CD4-positive, alpha-beta T cell (primary cell): ENCODE results near the gene CDH4. TPM values are rescaled to one million over a fixed set of nuclear protein-coding genes. Genes with fewer than 3 reads are reported as not detected.
"Not testable (repeated sequence)": the region's sequence is repeated elsewhere in the genome, so short reads cannot be mapped to it uniquely, and the experiment has no call there.

Experiments used
- ATAC-seq: fragments of 200-7000 bp; cut with Tn5 transposase; one replicate; pipeline ENCODE4 v1.10.0; 2022; ENCODE audit warnings: mild to moderate bottlenecking; ENCODE audit not compliant: poor library complexity
- CTCF ChIA-PET: fragments of 350-600 bp; sonication (Branson Sonifier 250); formaldehyde crosslinking; loops from one replicate; lab custom pipeline; 2021; ENCODE audit warnings: antibody characterized with exemption, inconsistent platforms; lab: Charles Lee
- POLR2A ChIA-PET: fragments of 350-600 bp; sonication (Branson Sonifier 250); formaldehyde crosslinking; loops from one replicate; lab custom pipeline; 2021; ENCODE audit warnings: antibody characterized with exemption, inconsistent platforms; lab: Charles Lee
- DNase-seq, 14 experiments: peaks; one replicate each; pipeline ENCODE4 v3.0.0-alpha.2; 2013 to 2020; ENCODE audit warnings: mixed read lengths in 2 of 14
- H3K27ac ChIP-seq, 2 donors: one replicate each; pipeline versions ENCODE4 v1.5.1 to v1.7.0; 2013; ENCODE audit warnings: low read length in 2 of 2, low read depth in 1 of 2, mild to moderate bottlenecking in 1 of 2
- H3K27me3 ChIP-seq, 2 experiments: 1 replicate in 1 of 2; 2 replicates in 1 of 2; pipeline versions ENCODE4 v1.6.1 to v1.7.0; 2013; ENCODE audit warnings: low read length in 2 of 2, control low read depth in 1 of 2, mild to moderate bottlenecking in 1 of 2, moderate library complexity in 1 of 2; ENCODE audit not compliant: insufficient read depth in 2 of 2, control insufficient read depth in 1 of 2
- H3K36me3 ChIP-seq: one replicate; pipeline ENCODE4 v1.6.1; 2013; ENCODE audit warnings: low read length, control low read depth; ENCODE audit not compliant: insufficient read depth
- H3K4me1 ChIP-seq: one replicate; pipeline ENCODE4 v1.6.1; 2013; ENCODE audit warnings: low read length, control low read depth; ENCODE audit not compliant: insufficient read depth
- H3K4me3 ChIP-seq: one replicate; pipeline ENCODE4 v1.5.1; 2013; ENCODE audit warnings: mild to moderate bottlenecking, low read length, moderate library complexity
- H3K9me3 ChIP-seq, 2 experiments: 1 replicate in 1 of 2; 2 replicates in 1 of 2; pipeline versions ENCODE4 v1.6.1 to v1.7.0; 2013; ENCODE audit warnings: low read length in 2 of 2, mild to moderate bottlenecking in 2 of 2, control low read depth in 1 of 2, moderate library complexity in 1 of 2; ENCODE audit not compliant: control insufficient read depth in 1 of 2, insufficient read depth in 1 of 2
- H3K27ac Mint-ChIP-seq: one replicate; pipeline ENCODE4 v1.8.0; 2020; ENCODE audit warnings: mixed read lengths
- H3K27me3 Mint-ChIP-seq: one replicate; pipeline ENCODE4 v1.8.0; 2021; ENCODE audit warnings: mixed read lengths
- H3K36me3 Mint-ChIP-seq: one replicate; pipeline ENCODE4 v1.8.0; 2021; ENCODE audit warnings: low read depth, mixed read lengths
- H3K4me1 Mint-ChIP-seq: one replicate; pipeline ENCODE4 v1.8.0; 2021; ENCODE audit warnings: low read depth, mixed read lengths
- H3K4me3 Mint-ChIP-seq: one replicate; pipeline ENCODE4 v1.8.0; 2020; ENCODE audit warnings: mild to moderate bottlenecking, mixed read lengths
- H3K9me3 Mint-ChIP-seq: one replicate; pipeline ENCODE4 v1.8.0; 2020; ENCODE audit warnings: mixed read lengths
- intact Hi-C, 2 experiments: fragments of 100-400 bp; cut with DNase I in 1 of 2; cut with micrococcal nuclease in 1 of 2; formaldehyde crosslinking; loops; one replicate each; pipeline versions ENCODE4 v1.15.1 to v1.9.0; 2023 to 2025; cut with DNase I, micrococcal nuclease
- total RNA-seq, 174 experiments: library from RNA in 2 of 174; stranded (reverse) in 2 of 174; gene quantifications; one replicate each; pipeline ENCODE4 v1.2.3 and lab custom pipeline; 2021 to 2026
- TF ChIP-seq, protein P1 (sequence below): fragments of 200-600 bp; IDR thresholded peaks from one replicate; pipeline ENCODE4 v1.8.0; 2022; ENCODE audit warnings: antibody characterized with exemption, mild to moderate bottlenecking

Gene CDH4
- total RNA-seq, 2 experiments from 2014 or later: 0.11 TPM

- Histone ChIP-seq H3K27ac (no peak overlapping the region), H3K4me3 (no peak overlapping the region), H3K4me1 (no peaks in the 10 kb centered on the region), H3K9me3 (peaks cover 0 to 43% of the 10 kb centered on the region in 2 experiments), H3K27me3 (peaks cover 0 to 2% of the 10 kb centered on the region in 2 experiments), H3K36me3 (no peaks in the 10 kb centered on the region)
- no peaks in the 10 kb centered on the region for H3K4me1 Mint-ChIP-seq
- H3K27ac Mint-ChIP-seq: no peak overlapping the region
- ChIA-PET CTCF (no interaction called here), POLR2A (no interaction called here)
- ATAC-seq (no peak), DNase-seq (no peak)
- H3K9me3 Mint-ChIP-seq: peaks cover 4% of the 10 kb centered on the region
- intact Hi-C loops: no loop called here
- H3K4me3 Mint-ChIP-seq: no peak overlapping the region
- no peaks in the 10 kb centered on the region for H3K36me3 Mint-ChIP-seq
- H3K27me3 Mint-ChIP-seq: no peaks in the 10 kb centered on the region
- TF ChIP-seq, protein P1, sequence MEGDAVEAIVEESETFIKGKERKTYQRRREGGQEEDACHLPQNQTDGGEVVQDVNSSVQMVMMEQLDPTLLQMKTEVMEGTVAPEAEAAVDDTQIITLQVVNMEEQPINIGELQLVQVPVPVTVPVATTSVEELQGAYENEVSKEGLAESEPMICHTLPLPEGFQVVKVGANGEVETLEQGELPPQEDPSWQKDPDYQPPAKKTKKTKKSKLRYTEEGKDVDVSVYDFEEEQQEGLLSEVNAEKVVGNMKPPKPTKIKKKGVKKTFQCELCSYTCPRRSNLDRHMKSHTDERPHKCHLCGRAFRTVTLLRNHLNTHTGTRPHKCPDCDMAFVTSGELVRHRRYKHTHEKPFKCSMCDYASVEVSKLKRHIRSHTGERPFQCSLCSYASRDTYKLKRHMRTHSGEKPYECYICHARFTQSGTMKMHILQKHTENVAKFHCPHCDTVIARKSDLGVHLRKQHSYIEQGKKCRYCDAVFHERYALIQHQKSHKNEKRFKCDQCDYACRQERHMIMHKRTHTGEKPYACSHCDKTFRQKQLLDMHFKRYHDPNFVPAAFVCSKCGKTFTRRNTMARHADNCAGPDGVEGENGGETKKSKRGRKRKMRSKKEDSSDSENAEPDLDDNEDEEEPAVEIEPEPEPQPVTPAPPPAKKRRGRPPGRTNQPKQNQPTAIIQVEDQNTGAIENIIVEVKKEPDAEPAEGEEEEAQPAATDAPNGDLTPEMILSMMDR: no peak
Observed at GRCh38 chr20:61424011-61424627, 172.1 kb downstream of the CDH4 start.

DNA sequence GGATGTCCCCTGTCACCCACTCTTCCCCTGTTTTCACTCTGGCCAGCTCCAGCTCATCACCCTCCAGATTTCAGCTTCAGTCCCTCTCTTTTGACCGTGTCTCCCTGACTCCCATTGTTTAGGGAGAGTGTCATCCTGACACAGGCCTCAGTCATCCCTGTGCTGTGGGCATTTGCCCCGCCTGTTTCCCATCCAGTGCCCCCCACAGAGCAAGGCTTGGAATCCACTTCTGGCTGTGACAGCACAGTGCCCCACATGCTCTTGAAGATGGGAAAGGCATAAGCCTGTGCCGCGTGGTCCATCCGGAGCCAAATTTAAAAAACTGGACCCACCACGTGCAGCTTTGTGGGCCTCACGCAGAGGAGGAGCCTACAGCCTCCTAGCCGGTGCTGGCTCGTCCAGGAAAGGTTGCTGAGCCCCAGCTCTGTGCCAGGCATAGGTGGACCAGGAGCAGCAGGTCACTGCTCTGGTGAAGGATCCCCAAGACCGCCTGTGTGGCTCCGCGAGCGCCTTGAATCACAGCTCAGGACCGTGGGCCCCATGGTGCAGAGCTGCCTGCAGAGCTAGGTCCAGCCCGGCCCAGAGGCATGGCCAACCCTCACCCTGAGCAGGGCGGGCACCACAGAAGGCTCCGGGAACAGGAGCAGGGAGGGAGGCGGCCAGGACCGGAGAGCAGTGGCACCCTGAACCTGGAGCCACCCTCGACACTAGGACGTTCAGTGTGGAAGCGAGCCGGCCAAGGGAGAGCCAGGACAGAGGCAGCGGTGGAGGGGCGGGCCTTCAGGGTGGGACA is 172.8 kb downstream of the CDH4 start:
- no peaks in the 10 kb centered on the region for H3K36me3 ChIP-seq
- Mint-ChIP-seq H3K9me3 (peaks cover 4% of the 10 kb centered on the region), H3K27ac (no peak overlapping the region), H3K4me1 (no peaks in the 10 kb centered on the region), H3K27me3 (no peaks in the 10 kb centered on the region), H3K4me3 (no peak overlapping the region), H3K36me3 (no peaks in the 10 kb centered on the region)
- intact Hi-C loops: no loop called here
- H3K27me3 ChIP-seq: peaks cover 0 to 2% of the 10 kb centered on the region in 2 experiments
- CTCF ChIA-PET: no interaction called here
- TF ChIP-seq, protein P1: no peak
- H3K4me1 ChIP-seq: no peaks in the 10 kb centered on the region
- H3K4me3 ChIP-seq: no peak overlapping the region
- no peak overlapping the region for H3K27ac ChIP-seq
- ATAC-seq (no peak), DNase-seq (no peak)
- POLR2A ChIA-PET: no interaction called here
- peaks cover 0 to 36% of the 10 kb centered on the region in 2 experiments for H3K9me3 ChIP-seq

GRCh38 chr20:61425541-61425991 is 173.5 kb downstream of the CDH4 start:
- peaks cover 0 to 30% of the 10 kb centered on the region in 2 experiments for H3K9me3 ChIP-seq
- H3K36me3 Mint-ChIP-seq, H3K27me3 ChIP-seq, ATAC-seq, intact Hi-C loops, H3K4me3 Mint-ChIP-seq, POLR2A ChIA-PET, CTCF ChIA-PET, DNase-seq, H3K9me3 Mint-ChIP-seq, H3K27me3 Mint-ChIP-seq, H3K4me3 ChIP-seq, H3K27ac ChIP-seq, H3K4me1 ChIP-seq, H3K36me3 ChIP-seq, H3K4me1 Mint-ChIP-seq, H3K27ac Mint-ChIP-seq: not testable (repeated sequence)
